Central memory CD8-positive, alpha-beta T cell (primary cell): ENCODE results near the gene ARHGEF10L.

ENCODE experiments used
- ATAC-seq: fragments of 150-1000 bp; cut with Tn5 transposase; replicated peaks from 2 replicates; pipeline ENCODE4 v1.10.0; 2022; ENCODE audit warnings: mild to moderate bottlenecking, moderate FRiP score, moderate number of reproducible peaks; ENCODE audit not compliant: poor library complexity, severe bottlenecking; ENCODE audit errors: extremely low read depth
- DNase-seq, 2 donors: peaks; one replicate each; pipeline ENCODE4 v3.0.0; 2021; ENCODE audit warnings: low spot score in 2 of 2
- H3K27ac Mint-ChIP-seq: one replicate; pipeline ENCODE4 v1.8.0; 2022; ENCODE audit warnings: low read depth, mild to moderate bottlenecking, moderate library complexity, mixed read lengths
- H3K27me3 Mint-ChIP-seq: one replicate; pipeline ENCODE4 v1.8.0; 2022; ENCODE audit warnings: mixed read lengths
- H3K36me3 Mint-ChIP-seq: one replicate; pipeline ENCODE4 v1.8.0; 2022; ENCODE audit warnings: mild to moderate bottlenecking, moderate library complexity, mixed read lengths; ENCODE audit not compliant: insufficient read depth
- H3K4me1 Mint-ChIP-seq: one replicate; pipeline ENCODE4 v1.8.0; 2022; ENCODE audit warnings: mixed read lengths
- H3K4me3 Mint-ChIP-seq: one replicate; pipeline ENCODE4 v1.8.0; 2022; ENCODE audit warnings: mild to moderate bottlenecking, moderate library complexity, mixed read lengths
- H3K9me3 Mint-ChIP-seq: one replicate; pipeline ENCODE4 v1.8.0; 2022; ENCODE audit warnings: mixed read lengths

ARHGEF10L gene

GRCh38 chr1:17599291-17599953, 59.9 kb downstream of the ARHGEF10L start:
- Mint-ChIP-seq H3K4me3 (no peak overlapping the region), H3K4me1 (no peaks in the 10 kb centered on the region), H3K27ac (no peak overlapping the region), H3K9me3 (no peaks in the 10 kb centered on the region), H3K36me3 (no peaks in the 10 kb centered on the region), H3K27me3 (peaks cover 47% of the 10 kb centered on the region)
- DNase-seq (no peak), ATAC-seq (no peak)

GRCh38 chr1:17599954-17600300, 60.4 kb downstream of the ARHGEF10L start:
- Mint-ChIP-seq H3K27ac (no peak overlapping the region), H3K27me3 (peaks cover 47% of the 10 kb centered on the region), H3K4me1 (no peaks in the 10 kb centered on the region), H3K36me3 (no peaks in the 10 kb centered on the region), H3K4me3 (no peak overlapping the region), H3K9me3 (no peaks in the 10 kb centered on the region)
- ATAC-seq (no peak), DNase-seq (no peak)

- Mint-ChIP-seq H3K27me3 (peaks cover 47% of the 10 kb centered on the region), H3K36me3 (no peaks in the 10 kb centered on the region), H3K4me3 (no peak overlapping the region), H3K4me1 (no peaks in the 10 kb centered on the region), H3K27ac (no peak overlapping the region), H3K9me3 (no peaks in the 10 kb centered on the region)
- ATAC-seq (no peak), DNase-seq (no peak)
These were observed 60.8 kb downstream of the ARHGEF10L start for GRCh38 chr1:17600321-17600720.

- Mint-ChIP-seq H3K27ac (no peak overlapping the region), H3K27me3 (peaks cover 47% of the 10 kb centered on the region), H3K4me1 (no peaks in the 10 kb centered on the region), H3K36me3 (no peaks in the 10 kb centered on the region), H3K4me3 (no peak overlapping the region), H3K9me3 (no peaks in the 10 kb centered on the region)
- ATAC-seq (no peak), DNase-seq (no peak)
These were observed 62.3 kb downstream of the ARHGEF10L start for GRCh38 chr1:17601643-17602382.

- no peak for DNase-seq
- no peaks in the 10 kb centered on the region for H3K9me3 Mint-ChIP-seq
These were observed 63.8 kb downstream of the ARHGEF10L start for GRCh38 chr1:17603091-17603841.

GRCh38 chr1:17605582-17606344, 66.3 kb downstream of the ARHGEF10L start:
- H3K4me1 Mint-ChIP-seq, result no peaks in the 10 kb centered on the region
- H3K36me3 Mint-ChIP-seq, result no peaks in the 10 kb centered on the region
- ATAC-seq (no peak), DNase-seq (no peak)
- peaks cover 30% of the 10 kb centered on the region for H3K27me3 Mint-ChIP-seq
- no peak overlapping the region for H3K27ac Mint-ChIP-seq
- no peak overlapping the region for H3K4me3 Mint-ChIP-seq
- no peaks in the 10 kb centered on the region for H3K9me3 Mint-ChIP-seq

More at GRCh38 chr1:17603091-17603841, 63.8 kb downstream of the ARHGEF10L start:
- ATAC-seq, result no peak
- Mint-ChIP-seq H3K27me3 (peaks cover 45% of the 10 kb centered on the region), H3K27ac (no peak overlapping the region), H3K36me3 (no peaks in the 10 kb centered on the region), H3K4me3 (no peak overlapping the region), H3K4me1 (no peaks in the 10 kb centered on the region)

- no peak overlapping the region for H3K4me3 Mint-ChIP-seq
- no peak for DNase-seq
- ATAC-seq, result no peak
- no peaks in the 10 kb centered on the region for H3K9me3 Mint-ChIP-seq
- no peak overlapping the region for H3K27ac Mint-ChIP-seq
- no peaks in the 10 kb centered on the region for H3K4me1 Mint-ChIP-seq
- H3K27me3 Mint-ChIP-seq, result peaks cover 19% of the 10 kb centered on the region
- H3K36me3 Mint-ChIP-seq, result no peaks in the 10 kb centered on the region
These were observed 67.4 kb downstream of the ARHGEF10L start for GRCh38 chr1:17606826-17607440.

GRCh38 chr1:17607644-17608581, 68.4 kb downstream of the ARHGEF10L start:
- DNase-seq (no peak), ATAC-seq (no peak)
- H3K4me1 Mint-ChIP-seq, result no peaks in the 10 kb centered on the region
- no peak overlapping the region for H3K4me3 Mint-ChIP-seq
- no peak overlapping the region for H3K27ac Mint-ChIP-seq
- no peaks in the 10 kb centered on the region for H3K9me3 Mint-ChIP-seq
- no peaks in the 10 kb centered on the region for H3K36me3 Mint-ChIP-seq
- peaks cover 9% of the 10 kb centered on the region for H3K27me3 Mint-ChIP-seq

GRCh38 chr1:17609529-17609928, 70.0 kb downstream of the ARHGEF10L start:
- no peak overlapping the region for H3K27ac Mint-ChIP-seq

GRCh38 chr1:17610085-17610484, 70.6 kb downstream of the ARHGEF10L start:
- Mint-ChIP-seq H3K9me3 (no peaks in the 10 kb centered on the region), H3K27me3 (no peaks in the 10 kb centered on the region), H3K4me1 (no peaks in the 10 kb centered on the region), H3K27ac (no peak overlapping the region), H3K4me3 (no peak overlapping the region), H3K36me3 (no peaks in the 10 kb centered on the region)
- DNase-seq, result no peak
- no peak for ATAC-seq

More at GRCh38 chr1:17609529-17609928, 70.0 kb downstream of the ARHGEF10L start:
- DNase-seq, result no peak
- Mint-ChIP-seq H3K4me1 (no peaks in the 10 kb centered on the region), H3K4me3 (no peak overlapping the region), H3K9me3 (no peaks in the 10 kb centered on the region), H3K27me3 (no peaks in the 10 kb centered on the region), H3K36me3 (no peaks in the 10 kb centered on the region)
- no peak for ATAC-seq

- Mint-ChIP-seq H3K27me3 (no peaks in the 10 kb centered on the region), H3K4me1 (no peaks in the 10 kb centered on the region), H3K4me3 (no peak overlapping the region), H3K27ac (no peak overlapping the region), H3K36me3 (no peaks in the 10 kb centered on the region), H3K9me3 (no peaks in the 10 kb centered on the region)
- ATAC-seq (no peak), DNase-seq (no peak)
These were observed 71.2 kb downstream of the ARHGEF10L start for GRCh38 chr1:17610713-17611112.
